ENCODE data around the gene ZCCHC7. TPM values are rescaled to one million over a fixed set of nuclear protein-coding genes. Genes with fewer than 3 reads are reported as not detected.

The ZCCHC7 gene
- total and polyA plus RNA-seq, 10 of the 15 experiments (the other 5 are each of a cell fraction or from before 2014, with no cell fraction given): 42.9 to 178 (median 53.3) TPM

- no peak for TF ChIP-seq BCL3 (IDR thresholded peaks at IDR 0.05; ENCODE audit: borderline replicate concordance, insufficient read depth, low read depth, low read length, poor library complexity, severe bottlenecking)
- TF ChIP-seq SMARCA5 (IDR thresholded peaks at IDR 0.05): no peak
- TF ChIP-seq IRF3 (IDR thresholded peaks at IDR 0.05): no peak
- no peak for TF ChIP-seq SREBF2 (IDR thresholded peaks at IDR 0.05; ENCODE audit: low read length)
- no peak for TF ChIP-seq MEF2A (IDR thresholded peaks at IDR 0.05; ENCODE audit: insufficient read depth, low read depth, low read length)
- TF ChIP-seq TAF1 (IDR thresholded peaks at IDR 0.05; ENCODE audit: borderline replicate concordance, low read depth, low read length): no peak
- no peak for TF ChIP-seq ZNF274 (IDR thresholded peaks at IDR 0.05; ENCODE audit: insufficient read depth, insufficient read length)
- no peak for TF ChIP-seq RFX5 (IDR thresholded peaks at IDR 0.05; ENCODE audit: low read depth, low read length)
Measured at GRCh38 chr9:37100327-37100726, 20.0 kb upstream of the ZCCHC7 start (continued).

GRCh38 chr9:37100741-37101140, 19.6 kb upstream of the ZCCHC7 start:
- CTCF ChIA-PET: interaction anchor here (0.8 to 1.8 kb wide), 2 partner anchors 11 to 17 kb away, joined by 5 read pairs; no protein-coding TSS in a partner anchor
- Histone ChIP-seq H3K4me3 (no peak overlapping the region), H3K27ac (ENCODE audit: control insufficient read depth, insufficient read depth) (no peak overlapping the region), H3K79me2 (ENCODE audit: control insufficient read depth, insufficient read depth, low read length) (no peaks in the 10 kb centered on the region), H3K4me2 (ENCODE audit: control insufficient read depth, insufficient read depth) (no peak overlapping the region), H3K36me3 (ENCODE audit: control insufficient read depth in 2 of 2, insufficient read depth in 2 of 2, low read length in 1 of 2) (no peaks in the 10 kb centered on the region), H2AFZ (ENCODE audit: control insufficient read depth, low read depth, low read length) (peak overlapping the region; percentile 37), H3K9ac (ENCODE audit: control insufficient read depth, insufficient read depth, low read length) (no peak overlapping the region), H3K27me3 (replicated peaks in 1 of 2; ENCODE audit: control insufficient read depth in 2 of 2, insufficient read depth in 2 of 2, low read length in 1 of 2) (no peaks in the 10 kb centered on the region), H3K9me3 (replicated peaks; ENCODE audit: control insufficient read depth, insufficient read depth, low read length) (no peaks in the 10 kb centered on the region), H4K20me1 (ENCODE audit: control insufficient read depth, insufficient read depth) (no peaks in the 10 kb centered on the region), H3K4me1 (ENCODE audit: control insufficient read depth, insufficient read depth, low read length) (peaks cover 3% of the 10 kb centered on the region; the same call in 1 of the 2 replicates)
- in situ Hi-C loops (cut with MboI) (no loop called here), intact Hi-C loops (cut with micrococcal nuclease; ENCODE audit: unreplicated experiment) (no loop called here)
- FAIRE-seq: peak; percentile 27
- SMC1A ChIA-PET (ENCODE audit: uncharacterized antibody, unreplicated experiment): interaction anchor here (0.5 to 1.4 kb wide), 3 partner anchors 17 to 196 kb away, joined by 3 to 4 read pairs (median 3); no protein-coding TSS in a partner anchor
- BruUV-seq (replicated peaks): no TSS peak
- TF ChIP-seq ZBTB11 (CRISPR knock-in tag; IDR thresholded peaks at IDR 0.05) (no peak), SP1 (IDR thresholded peaks at IDR 0.05; ENCODE audit: low read depth, low read length) (no peak), IRF5 (IDR thresholded peaks at IDR 0.05; ENCODE audit: borderline replicate concordance) (no peak)
- WGBS (ENCODE audit: insufficient coverage, insufficient replicate concordance, low lambda C conversion rate, missing lambda C conversion rate): 61% methylated on average over 2 of the region's 2 CpGs
- ATAC-seq: peak; percentile 73
- no peak for DNase-seq (ENCODE audit: low read depth, low spot score)
- RAD21 ChIA-PET (ENCODE audit: unreplicated experiment): interaction anchor here (0.8 kb wide), 1 partner anchor 18 kb away, joined by 3 read pairs; no protein-coding TSS in a partner anchor
- POLR2A ChIA-PET: interaction anchor here (1.4 kb wide), 2 partner anchors 14 to 20 kb away, joined by 3 read pairs; partner anchors contain the start of gene ZCCHC7

Data from GM12878 (cell line).